ENCODE measurements around the gene MTOR.

Gene MTOR

GRCh38 chr1:11216074-11216473 lies 46.3 kb downstream of the MTOR start:
- DNase-seq (ENCODE audit: low spot score): no peak

DNA sequence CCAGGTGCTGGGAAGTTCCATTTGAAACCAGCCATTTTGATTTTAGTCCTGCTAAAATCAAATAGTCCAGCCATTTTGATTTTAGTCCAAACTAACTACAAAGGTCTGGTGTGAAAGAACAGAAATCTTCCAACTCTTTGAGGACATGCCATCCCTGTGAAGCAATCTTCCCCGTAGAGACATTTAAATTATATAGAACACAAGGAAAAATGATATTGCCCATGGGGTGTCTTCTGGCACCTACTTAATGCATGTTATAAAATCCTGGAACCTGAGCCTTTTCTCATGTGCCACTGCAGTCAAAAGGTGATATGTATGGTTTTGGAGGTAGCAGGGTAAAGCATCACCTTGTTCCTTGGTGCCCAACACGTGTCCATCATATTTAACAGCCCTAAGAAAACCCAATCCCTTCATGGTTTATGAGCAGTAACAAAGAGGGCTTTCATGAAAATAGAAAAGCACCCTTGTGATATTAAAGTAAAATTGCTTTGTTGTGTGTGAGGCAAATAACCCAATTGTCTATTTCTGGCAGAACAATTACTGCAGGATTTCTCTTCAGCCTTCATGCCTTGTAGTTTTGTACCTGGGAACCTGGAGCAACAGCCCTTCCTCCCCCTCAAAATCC lies 46.9 kb downstream of the MTOR start:
- no peak for DNase-seq (ENCODE audit: low spot score)

GRCh38 chr1:11214698-11215380 lies 47.5 kb downstream of the MTOR start:
- no peak for DNase-seq (ENCODE audit: low spot score)

- DNase-seq (ENCODE audit: low spot score): no peak
Observed at GRCh38 chr1:11211925-11212587, 50.3 kb downstream of the MTOR start.

- DNase-seq (ENCODE audit: low spot score): no peak
Observed at GRCh38 chr1:11211461-11211860, 50.9 kb downstream of the MTOR start.

- no peak for DNase-seq (ENCODE audit: low spot score)
Observed at GRCh38 chr1:11207898-11208611, 54.3 kb downstream of the MTOR start.

GRCh38 chr1:11204396-11205190 lies 57.8 kb downstream of the MTOR start:
- no peak for DNase-seq (ENCODE audit: low spot score)

DNA sequence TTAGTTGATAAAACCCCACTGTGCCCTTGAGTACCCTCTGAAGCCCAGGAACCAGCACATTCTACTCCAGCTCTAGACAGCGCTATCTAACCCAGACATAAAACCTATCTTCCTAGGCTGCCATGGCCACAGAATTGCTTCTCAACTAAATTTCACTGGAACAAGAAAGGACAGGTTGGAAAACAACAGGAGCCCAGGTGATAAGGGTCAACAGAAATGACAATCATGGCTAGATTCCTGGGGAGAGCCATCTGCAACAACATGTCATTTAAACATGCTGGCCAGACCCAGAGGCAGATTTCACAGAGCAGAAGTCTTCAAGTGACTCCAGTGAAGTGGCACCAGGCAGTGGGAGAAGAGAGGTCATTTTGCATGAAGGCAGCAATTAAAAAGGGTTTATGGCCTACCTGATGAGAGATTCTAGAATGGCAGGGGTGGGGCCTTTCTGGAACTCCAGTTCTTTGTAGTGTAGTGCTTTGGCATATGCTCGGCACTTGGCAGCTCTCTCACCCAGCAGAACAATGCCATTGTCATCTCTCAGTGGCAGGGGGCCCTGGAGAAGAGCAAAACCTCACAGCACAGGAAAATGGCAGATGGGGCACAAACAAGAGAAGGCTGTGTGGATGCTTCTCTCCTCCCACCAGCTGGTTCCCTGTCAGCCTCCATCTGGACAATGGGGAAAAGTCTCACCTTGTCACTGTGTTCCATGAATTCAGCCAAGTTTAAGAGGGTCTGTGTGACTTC lies 63.3 kb downstream of the MTOR start:
- no peak for DNase-seq (ENCODE audit: low spot score)

DNA sequence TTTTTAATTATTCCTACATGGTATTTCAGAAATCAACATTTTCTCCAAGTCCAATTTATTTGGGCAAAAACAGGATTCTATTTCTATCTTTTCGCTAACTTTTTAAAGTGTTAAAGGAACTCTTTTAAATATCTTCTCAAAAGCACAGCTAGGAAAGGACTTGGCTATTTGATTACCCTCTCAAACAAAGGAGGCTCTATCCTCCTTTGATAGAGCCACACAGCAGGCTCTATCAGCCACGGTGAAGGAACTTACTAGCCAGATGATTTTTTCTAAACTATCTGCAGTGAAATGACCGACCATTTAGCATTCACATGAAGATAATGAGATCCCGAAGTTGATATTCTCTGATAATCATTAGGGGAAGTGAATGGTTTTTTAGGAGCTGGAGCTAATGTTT lies 64.1 kb downstream of the MTOR start:
- DNase-seq (ENCODE audit: low spot score): no peak

DNA sequence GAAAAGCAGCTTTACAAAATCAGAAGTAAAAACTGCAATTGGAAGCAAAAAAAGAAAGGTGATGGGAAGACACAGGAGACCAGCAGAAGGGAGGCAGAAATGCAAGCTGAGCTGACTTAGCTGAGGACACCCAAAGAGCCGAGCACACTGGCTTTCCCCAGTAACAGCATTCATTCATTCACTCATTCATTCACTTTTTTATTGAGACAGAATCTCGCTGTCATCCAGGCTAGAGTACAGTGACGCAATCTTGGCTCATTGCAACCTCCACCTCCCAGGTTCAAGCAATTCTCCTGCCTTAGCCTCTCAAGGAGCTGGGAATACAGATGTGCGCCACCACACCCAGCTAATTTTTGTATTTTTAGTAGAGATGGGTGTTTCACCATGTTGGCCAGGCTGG lies 65.0 kb downstream of the MTOR start:
- DNase-seq (ENCODE audit: low spot score): no peak

DNA sequence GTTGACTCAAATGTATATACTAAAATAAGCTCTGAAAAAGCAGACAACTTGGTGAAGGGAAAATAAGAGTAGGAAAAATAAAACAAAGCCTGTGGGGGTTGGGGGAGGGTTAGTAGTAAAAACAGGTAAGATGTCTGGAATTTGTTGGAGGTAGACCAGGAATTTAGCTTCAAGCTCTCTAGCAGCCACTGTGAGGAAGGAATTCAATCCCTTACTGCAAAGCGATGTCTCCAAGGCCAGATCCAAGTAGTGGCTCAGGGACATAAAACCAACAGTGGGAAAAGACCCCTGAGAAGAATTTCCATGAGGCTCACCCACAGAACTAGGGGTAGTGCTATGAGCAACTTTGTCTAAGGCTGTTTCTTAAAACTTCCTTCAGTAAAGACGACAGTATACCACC lies 65.4 kb downstream of the MTOR start:
- no peak for DNase-seq (ENCODE audit: low spot score)

GRCh38 chr1:11194407-11195176 lies 67.8 kb downstream of the MTOR start:
- no peak for DNase-seq (ENCODE audit: low spot score)

GRCh38 chr1:11193376-11193775 lies 69.0 kb downstream of the MTOR start:
- no peak for DNase-seq (ENCODE audit: low spot score)

GRCh38 chr1:11188858-11189451 lies 73.4 kb downstream of the MTOR start, which contains the start of gene ANGPTL7:
ANGPTL7 (plus strand) TSS chr1:11189355; CDS start chr1:11189580, 225 bp downstream.
- DNase-seq (ENCODE audit: low spot score): no peak

DNA sequence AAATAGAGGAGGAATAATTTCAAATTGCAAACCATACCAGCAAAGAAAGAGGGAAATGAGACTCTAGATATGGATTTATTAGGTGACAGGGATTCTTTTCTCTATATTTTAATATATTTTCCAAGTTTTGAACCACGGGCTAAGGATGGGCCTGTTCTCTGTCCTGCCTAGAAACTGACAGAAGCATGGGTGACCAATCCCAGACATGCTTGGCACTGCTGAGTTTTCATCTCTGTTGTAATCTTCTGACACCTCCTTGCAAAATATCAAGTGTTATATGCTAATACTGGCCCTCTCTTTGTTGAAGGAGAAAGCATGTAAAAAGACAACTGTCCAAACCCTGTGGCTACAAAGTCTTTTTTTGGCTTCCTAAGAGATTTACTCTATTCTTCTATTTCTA lies 74.0 kb downstream of the MTOR start:
- peak; percentile 52 for DNase-seq (ENCODE audit: low spot score)

- no peak for DNase-seq (ENCODE audit: low spot score)
Observed at GRCh38 chr1:11187931-11188330, 74.4 kb downstream of the MTOR start.

- no peak for DNase-seq (ENCODE audit: low spot score)
Observed at GRCh38 chr1:11187494-11187893, 74.9 kb downstream of the MTOR start.

DNA sequence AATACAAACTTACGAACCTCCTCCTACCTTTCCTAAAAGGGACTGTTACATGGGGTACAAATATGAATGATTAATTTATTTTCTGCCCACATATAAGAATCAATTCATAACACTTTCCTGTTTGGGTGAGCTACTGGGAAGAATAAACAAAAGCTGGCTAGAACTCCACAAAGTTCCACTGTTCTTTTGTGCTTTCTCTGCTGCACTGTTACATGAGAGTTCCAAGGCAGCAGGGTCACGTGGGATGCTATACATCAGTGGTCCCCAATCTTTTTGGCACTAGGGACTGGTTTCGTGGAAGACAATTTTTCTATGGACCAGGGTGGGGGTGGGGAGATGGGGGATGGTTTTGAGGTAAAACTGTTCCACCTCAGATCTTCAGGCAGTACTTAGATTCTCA lies 75.4 kb downstream of the MTOR start:
- DNase-seq (ENCODE audit: low spot score): no peak

GRCh38 chr1:11184973-11185372 lies 77.4 kb downstream of the MTOR start:
- DNase-seq (ENCODE audit: low spot score): no peak

- DNase-seq (ENCODE audit: low spot score): no peak
Observed at GRCh38 chr1:11182884-11183283, 79.5 kb downstream of the MTOR start.
